HG03103 (cell line): ENCODE measurements around the gene TNRC6B.
"Not testable (repeated sequence)": the region's sequence is repeated elsewhere in the genome, so short reads cannot be mapped to it uniquely, and the experiment has no call there.

ENCODE experiments used
- ATAC-seq: cut with Tn5 transposase; IDR thresholded peaks from one replicate; pipeline ENCODE4 v1.9.1; 2021; ENCODE audit warnings: low read depth; ENCODE audit not compliant: unreplicated experiment

TNRC6B gene

DNA sequence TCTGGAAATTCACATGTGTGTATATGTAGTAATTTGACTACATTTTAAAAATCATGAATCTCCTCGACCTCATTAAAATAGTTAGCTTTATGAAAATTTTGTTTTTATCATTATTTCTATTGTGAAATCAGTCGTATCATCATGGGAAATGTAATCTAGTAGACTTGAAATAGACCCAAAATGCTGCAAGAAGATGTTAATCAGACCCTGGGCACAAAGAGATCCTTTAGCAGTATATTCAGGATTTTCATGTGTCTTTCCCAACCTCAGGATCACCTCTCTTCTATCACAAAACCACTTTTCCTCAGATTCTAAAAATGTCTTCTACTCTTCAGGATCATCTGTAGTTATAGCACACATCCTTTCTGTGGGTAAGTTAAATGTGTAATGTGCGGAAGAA is 93.7 kb downstream of the TNRC6B start:
- ATAC-seq: no peak

DNA sequence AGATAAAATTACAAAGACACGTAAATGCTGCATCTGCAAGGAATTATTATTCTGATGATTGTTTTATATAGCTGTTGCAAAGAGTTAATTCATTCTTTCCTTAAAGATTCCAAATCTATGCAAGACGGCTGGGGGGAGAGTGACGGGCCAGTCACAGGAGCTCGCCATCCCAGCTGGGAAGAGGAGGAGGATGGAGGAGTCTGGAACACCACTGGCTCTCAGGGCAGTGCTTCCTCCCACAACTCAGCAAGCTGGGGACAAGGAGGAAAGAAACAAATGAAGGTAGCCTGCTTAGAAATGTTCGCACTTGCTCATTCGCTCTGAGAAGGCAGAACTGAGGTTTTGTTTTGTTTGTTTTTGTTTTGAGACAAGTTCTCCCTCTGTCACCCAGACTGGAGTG is 95.6 kb downstream of the TNRC6B start:
- no peak for ATAC-seq

DNA sequence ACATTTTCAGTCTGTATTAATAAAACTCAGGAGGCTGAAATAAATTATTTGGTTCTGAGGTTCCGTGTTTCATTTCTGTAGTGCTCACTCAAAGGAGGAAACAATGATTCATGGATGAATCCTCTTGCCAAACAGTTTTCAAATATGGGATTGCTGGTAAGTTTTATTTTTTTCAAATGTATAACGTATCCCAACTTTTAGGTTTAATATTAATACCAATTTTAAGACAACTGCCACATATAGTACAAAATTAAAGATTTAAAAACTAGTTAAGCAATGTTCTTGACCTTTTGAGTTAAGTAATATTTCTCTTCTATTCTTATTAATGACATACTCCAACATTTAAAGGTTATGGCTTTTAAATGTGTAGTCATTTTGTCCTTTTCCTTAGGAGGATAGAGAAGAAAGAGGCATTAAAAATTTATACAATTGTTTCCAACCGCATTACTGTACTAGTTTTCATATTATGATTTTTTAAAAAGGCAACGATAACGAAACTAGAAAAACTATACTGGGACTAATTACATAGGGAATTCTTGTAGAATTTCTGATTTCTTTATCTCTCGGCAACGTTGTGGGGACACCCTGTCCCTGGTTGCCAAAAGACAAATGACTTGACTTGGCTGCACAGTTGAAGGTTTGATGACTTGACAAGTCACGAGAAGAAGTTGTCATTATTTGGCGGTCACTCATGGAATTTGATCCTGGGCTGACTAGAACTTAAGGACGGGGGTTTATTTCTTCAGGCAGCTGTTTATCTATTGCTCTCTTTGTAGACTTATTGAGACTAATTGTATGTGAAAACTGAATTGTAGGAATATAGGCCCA is 99.5 kb downstream of the TNRC6B start:
- no peak for ATAC-seq

DNA sequence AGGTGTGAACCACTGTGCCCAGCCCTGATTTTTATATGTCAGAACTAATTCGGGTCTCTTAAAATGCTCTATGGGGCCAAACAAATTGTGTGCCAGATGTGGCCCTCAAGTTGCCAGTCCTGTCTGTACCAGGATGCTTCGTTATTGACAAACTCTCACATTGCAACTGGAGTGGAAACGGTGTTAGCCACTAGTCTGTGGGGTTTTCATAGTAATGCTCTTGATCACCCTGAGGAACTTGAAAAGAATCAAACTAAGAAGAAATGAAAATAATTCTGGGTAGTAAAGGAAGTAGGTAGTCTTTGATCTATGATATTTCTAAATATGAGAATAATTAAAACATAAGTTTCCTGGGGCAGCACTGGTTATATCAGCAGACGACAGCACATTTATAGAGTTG is 101.3 kb downstream of the TNRC6B start:
- ATAC-seq: no peak

DNA sequence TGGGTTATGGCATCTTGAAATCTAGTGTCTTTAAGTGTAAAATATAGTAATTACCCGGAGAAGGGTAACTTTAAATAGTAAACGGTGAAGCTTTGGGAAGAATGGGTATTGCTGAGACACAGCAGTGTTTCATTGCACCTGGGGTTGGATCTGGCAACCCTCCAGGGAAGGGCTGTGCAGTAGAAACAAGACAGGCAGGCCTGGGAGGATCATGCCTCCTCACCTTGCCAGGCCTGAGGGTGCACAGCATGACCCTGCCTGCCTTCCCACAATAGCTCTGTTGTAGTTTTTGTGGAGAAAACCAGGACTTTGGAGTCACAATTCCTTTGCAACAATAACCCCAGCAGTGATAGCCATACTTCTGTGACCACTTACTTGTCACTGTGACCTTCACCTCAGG is 104.0 kb downstream of the TNRC6B start:
- ATAC-seq: no peak

DNA sequence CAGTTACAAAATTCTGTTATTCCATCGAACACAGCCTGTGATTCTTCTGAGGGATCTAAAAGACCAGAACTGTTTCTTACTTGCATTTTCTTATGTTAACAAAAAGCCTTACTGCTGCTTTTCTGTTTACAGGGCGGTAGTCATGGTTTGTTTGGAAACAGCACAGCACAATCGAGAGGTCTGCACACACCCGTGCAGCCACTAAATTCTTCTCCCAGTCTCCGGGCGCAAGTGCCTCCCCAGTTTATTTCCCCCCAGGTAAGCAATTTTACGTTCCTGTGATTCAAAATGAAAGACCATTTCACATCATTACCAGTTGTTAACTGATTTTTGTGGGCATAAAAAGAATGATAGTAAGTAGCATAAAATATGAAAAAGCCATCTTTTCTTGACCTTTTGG is 107.8 kb downstream of the TNRC6B start:
- ATAC-seq: no peak

DNA sequence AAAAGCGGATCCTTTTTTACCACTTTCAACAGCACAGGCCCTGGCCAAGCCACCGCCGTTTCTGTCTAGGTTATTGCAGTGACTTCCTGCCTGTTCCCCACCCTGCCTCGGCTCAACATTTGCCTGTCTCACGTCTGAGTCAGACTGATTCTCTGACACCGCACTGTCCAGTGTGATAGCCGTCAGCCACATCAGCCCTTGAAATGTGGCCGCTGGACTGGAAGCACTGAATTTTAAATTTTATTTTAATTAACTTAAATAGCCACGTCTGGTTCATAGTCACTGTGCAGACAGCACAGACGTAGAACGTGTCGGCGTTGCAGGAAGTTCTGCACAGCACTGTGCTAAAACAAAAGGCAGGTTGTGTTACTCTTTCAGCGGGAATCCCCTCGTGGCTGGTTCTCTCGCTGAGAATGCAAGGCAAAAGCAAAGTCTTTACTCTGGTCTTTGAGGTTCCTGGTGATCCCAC is 112.3 kb downstream of the TNRC6B start:
- no peak for ATAC-seq

DNA sequence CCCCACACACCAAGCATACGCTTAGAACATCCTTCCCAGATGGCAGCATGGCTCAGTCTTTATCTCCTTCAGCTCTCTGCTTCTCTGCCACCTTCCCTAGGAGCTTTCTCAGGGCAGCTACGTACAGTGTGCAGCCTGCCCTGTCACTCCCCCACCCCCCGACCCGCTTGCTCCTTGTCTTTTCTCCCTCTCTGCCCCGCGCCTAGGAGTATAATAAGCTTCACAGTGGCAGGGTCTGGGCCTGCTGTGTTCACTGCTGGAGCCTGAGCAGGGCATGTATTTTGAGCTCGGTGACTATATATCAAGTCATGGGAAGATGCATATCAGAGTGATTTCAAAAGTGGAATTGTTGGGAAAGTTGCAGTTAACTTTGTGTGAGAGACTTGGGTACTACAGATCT is 112.8 kb downstream of the TNRC6B start:
- ATAC-seq: no peak

DNA sequence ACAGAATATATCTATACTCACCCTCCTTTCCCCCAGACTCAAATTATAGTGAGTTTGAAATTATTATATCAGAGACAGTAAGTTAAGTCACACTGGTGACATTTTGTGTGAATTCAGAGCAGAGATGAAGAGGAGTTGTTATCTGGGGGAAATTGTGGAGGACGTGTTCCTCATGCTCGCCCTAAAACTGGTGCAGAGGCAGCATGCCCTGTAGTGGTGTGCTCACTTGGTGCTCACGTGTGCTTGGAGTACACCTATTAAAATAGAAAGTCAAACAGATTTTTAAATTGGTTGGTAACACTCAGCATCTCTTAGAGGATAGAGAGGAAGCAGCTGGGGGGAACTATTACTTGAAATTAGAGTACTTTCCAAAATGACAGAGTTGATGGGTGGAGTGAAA is 117.0 kb downstream of the TNRC6B start:
- ATAC-seq: no peak

DNA sequence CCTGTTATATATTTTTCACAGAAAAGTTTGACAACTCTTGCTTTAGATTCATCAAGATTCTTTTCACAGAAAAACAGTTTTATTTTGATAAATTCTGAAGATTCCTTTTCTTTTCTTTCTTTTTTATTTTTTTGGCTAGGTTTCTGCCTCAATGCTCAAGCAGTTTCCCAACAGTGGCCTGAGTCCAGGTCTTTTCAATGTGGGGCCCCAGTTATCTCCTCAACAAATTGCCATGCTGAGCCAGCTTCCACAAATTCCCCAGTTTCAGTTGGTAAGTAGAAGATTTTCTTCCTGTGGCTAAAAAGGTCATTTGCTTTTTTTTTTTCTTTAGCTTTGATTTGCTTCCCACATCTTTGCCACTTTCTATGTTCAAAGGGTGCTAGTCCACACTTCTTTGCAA is 122.6 kb downstream of the TNRC6B start:
- ATAC-seq: no peak

DNA sequence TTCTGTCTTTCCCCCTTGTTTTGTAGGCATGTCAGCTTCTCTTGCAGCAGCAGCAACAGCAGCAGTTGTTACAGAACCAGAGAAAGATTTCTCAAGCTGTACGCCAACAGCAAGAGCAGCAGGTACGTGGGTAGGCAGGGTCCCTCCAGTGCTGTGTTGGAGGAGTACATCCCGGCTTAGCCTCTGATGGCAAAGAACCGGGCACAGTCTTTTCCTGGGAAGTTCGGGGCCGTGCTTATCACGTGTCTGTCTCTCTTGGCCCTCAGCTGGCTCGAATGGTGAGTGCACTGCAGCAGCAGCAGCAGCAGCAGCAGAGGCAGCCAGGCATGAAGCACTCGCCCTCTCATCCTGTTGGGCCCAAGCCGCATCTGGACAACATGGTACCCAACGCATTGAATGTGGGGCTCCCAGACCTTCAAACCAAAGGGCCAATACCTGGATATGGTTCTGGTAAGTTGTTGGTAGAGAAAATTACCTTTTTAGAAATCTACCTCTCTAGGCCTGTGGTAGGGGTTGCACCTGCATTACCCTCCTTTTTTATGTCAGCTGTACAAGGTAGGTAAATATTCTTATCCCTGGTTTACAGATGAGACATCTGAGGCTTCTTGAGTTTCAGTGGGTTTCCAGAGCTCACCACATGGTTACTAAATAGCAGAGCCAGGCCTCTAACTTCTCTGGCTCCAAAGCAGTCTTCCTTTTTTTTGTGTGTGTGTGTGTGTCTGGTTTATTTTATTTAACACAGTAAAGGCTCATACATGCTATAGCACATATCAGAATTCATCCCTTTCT is 123.4 kb downstream of the TNRC6B start:
- ATAC-seq: no peak

DNA sequence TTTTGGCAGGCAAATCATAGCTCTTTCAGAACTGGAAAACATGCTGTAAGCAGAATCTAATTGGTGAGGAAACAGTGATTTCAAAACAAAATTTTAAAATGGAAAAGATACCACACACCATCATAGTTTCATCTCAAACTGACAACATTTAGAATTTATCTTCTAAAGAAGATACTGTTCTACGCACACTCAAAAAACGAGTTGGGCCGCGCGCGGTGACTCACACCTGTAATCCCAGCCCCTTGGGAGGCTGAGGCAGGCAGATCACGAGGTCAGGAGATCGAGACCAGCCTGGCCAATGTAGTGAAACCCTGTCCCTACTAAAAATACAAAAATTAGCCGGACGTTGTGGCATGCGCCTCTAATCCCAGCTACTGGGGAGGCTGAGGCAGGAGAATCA is 124.4 kb downstream of the TNRC6B start:
- no peak for ATAC-seq

DNA sequence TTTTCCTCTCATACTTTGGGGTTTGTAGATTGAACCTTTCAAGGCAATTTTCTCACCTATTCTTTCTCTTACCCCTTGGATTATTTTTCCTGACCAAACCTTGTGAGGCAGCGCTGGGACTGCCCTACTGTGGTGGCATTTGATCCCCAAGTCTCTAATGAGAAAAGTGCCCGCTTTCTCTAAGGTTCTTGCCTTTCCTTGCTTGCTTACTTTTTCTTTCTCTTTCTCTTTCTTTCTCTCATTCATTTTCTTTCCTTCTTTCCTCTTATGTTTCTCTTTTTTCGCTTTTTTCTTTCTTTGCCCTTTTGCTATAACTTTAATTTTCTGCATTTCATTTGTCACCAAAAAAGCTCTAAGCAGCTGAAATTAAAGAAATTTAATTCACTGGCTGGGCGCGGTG is 127.9 kb downstream of the TNRC6B start:
- no peak for ATAC-seq

DNA sequence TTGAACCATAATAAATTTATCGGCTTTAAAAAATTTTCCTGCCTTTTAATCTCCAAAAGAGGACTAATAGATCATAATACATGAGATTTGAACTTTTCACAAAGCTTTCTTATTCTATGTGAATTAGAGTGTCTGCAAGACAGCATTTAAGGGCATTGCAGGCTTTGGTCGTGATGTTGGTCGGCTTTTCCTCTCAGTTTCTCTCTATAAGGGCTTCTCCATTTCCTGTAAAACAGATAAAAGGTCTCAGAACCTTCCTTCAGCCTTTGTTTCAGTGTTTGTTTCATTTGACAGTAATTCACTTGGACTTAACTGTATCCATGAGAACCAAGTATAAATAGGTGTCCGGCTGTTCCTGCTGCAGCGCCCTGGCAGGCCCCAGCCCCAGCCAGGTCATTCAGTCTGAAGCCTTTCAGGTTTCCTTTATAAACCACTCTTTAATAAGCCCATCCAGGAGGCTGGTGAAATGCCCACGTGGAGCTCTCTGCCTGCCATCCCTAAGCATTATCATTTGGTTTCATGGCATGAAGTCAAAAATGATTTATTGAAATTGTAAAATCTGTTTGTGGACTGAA is 131.4 kb downstream of the TNRC6B start:
- no peak for ATAC-seq

DNA sequence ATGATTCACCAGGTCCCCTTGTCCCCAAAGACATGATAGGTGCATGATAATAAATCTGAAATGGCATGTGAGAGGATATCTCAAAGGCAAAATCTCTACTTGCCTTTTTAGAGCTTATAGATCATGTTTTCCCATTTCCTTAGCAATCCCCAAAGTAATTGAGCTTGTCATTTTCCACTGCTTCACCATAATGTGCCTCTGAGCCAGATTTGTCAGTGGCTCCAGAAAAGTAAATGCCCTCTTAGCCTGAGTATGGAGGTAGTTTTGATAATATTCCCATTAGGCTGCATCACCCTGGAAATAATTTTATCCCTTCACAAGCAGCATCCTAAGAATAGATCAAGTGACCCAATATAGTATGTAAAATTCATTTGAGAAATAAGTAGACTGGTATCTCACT is 131.9 kb downstream of the TNRC6B start:
- no peak for ATAC-seq

DNA sequence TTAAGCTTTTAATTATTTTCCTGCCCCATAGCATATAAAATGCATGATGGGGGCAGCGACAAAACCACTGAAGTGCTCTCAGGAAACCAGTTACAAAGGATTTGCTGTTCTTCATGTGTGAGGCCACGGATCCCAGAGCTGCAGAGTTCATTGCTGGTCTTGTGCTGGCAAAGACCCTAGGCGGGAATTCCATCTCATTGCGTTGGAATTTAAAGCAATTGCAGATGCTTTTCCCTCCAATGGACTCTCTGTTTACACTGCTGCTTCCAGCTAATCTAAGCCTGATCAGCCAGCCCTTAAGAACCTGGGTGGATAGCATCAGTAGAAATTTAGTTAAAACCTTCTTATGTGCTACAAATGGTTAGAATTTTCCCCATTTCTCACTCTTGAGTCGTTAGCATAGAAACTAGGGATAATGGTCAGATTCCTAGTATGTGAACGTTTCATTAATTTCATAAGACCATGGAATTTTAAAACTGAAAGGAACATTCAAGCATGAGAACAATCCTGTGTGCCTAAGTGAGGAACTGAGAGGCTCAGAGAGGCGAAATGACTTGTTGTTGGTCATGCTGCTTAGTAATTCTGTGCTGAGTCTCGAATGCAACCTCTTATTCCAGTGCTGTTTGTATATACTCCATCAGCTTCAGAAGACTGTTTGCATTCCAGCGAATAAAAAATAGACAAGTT is 132.5 kb downstream of the TNRC6B start:
- ATAC-seq: no peak

DNA sequence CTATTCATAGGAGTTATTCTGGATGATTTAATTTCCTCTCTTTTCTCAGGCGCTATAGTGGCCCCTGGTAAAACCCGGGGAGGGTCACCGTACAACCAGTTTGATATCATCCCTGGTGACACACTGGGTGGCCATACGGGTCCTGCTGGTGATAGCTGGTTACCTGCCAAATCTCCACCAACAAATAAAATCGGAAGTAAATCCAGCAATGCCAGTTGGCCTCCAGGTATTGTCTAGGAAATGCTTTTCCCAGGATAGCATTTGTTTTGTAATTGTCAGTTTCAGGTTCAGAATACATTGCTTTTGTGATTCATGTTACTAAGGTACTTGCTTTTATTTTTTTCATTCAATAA is 133.0 kb downstream of the TNRC6B start:
- no peak for ATAC-seq

DNA sequence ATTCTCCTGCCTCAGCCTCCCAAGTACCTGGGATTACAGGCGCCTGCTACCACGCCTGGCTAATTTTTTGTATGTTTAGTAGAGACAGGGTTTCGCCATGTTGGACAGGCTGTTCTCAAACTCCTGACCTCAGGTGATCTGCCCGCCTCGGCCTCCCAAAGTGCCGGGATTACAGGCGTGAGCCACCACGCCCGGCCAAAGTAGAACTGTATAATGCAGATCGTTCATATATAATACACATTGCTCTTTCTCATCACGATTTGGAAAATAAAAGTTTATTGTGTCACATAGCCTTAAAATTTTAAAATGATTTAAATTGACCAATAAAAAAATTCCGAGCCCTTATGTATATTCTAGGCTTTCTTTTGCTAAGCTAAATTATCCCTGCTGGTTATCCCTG is 133.9 kb downstream of the TNRC6B start:
- ATAC-seq: not testable (repeated sequence)

DNA sequence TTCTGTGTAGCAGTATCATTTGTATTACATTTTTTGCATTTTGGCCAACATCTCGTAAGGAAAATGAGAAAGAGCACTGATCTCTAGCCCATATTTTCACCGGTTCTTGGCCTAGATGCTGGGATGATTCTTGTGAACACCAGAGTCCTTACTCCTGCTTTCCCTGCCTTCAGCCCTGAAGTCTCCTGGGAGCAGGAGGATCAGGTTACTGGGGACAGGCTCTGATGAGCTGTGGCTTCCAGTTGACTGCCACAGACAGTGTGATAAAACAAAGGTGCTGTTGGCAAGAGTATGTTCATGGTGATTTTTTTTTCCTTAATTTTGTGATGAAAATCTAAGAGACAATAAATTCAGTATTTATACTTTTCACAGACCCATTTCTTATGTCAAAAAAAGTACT is 134.3 kb downstream of the TNRC6B start:
- ATAC-seq: no peak

DNA sequence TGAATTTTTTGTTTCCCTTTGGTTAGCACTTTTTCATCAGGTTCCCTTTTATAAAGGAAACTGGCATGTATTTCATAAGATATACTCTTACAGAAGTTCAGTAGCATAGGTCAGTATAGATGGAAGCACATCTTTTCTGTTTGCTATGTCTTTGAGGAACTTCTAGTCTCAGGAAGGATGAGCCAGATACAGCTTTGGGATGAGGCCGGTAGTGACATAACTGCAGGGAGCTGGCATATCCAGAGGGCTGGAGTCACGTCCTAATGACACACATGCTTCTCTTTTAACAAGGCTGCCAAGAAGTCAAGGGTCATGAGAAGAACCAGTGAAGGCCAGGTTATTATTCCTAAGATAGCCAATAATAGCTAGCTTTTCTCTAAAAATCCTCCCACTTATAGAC is 135.3 kb downstream of the TNRC6B start:
- no peak for ATAC-seq

DNA sequence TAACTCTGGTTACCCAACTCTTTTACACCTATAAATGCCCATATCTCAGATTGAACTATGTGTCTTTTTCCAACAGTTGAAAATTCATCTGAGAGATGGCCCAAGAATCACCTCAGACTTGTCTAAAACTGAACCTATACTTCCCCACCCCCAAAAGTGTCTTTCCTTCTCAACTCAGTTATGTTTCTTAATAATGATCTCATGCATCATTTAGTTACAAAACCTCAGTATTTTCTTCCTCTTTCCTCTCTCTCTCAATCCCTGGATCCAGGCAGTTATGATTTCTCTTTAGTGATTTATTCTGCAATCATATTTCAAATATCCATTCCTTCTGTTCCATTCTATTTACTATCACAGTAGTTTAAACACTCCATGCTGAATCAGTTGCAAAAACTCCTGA is 136.3 kb downstream of the TNRC6B start:
- ATAC-seq: no peak
